ENCODE measurements around the gene PREP.
"Not testable (repeated sequence)": the region's sequence is repeated elsewhere in the genome, so short reads cannot be mapped to it uniquely, and the experiment has no call there.

The PREP gene

GRCh38 chr6:105259913-105260889, 142.7 kb downstream of the PREP start:
- H3K27ac ChIP-seq (ENCODE audit: low read depth in 2 of 2, low read length in 2 of 2) = no peak overlapping the region
- no peak overlapping the region for H3K9ac ChIP-seq (ENCODE audit: low read depth in 1 of 2, low read length in 2 of 2)
- H3K4me1 ChIP-seq (ENCODE audit: control insufficient read depth in 2 of 2, insufficient read depth in 2 of 2, low read length in 2 of 2) = no peaks in the 10 kb centered on the region
- H3K27me3 ChIP-seq (ENCODE audit: control insufficient read depth in 2 of 2, insufficient read depth in 2 of 2, low read length in 2 of 2) = no peaks in the 10 kb centered on the region
- H3K9me3 ChIP-seq (ENCODE audit: control insufficient read depth in 2 of 2, low read length in 2 of 2) = no peaks in the 10 kb centered on the region
- H3K4me3 ChIP-seq (ENCODE audit: low read length in 2 of 2) = no peak overlapping the region
- no peaks in the 10 kb centered on the region for H3K36me3 ChIP-seq (ENCODE audit: control insufficient read depth in 2 of 2, insufficient read depth in 2 of 2, low read length in 2 of 2)

DNA sequence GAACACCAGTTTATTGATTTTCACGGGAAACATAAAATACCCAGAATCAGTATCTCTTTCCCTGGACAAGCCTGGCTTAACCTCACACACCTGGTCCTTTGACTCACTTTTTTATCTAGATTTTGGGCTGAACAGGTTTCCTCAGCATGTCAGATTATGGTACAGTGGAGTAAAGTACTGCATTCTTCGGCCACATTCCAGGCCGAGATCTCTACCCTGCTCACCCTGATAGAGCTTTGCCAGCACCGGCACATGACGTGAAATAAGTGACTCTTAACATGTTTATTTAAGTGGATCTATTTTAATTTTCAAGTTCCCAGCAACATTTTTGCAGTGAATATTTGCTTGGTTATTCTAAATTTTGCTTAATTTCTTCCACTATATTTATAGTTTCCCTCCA, 144.1 kb downstream of the PREP start:
- no peaks in the 10 kb centered on the region for H3K9me3 ChIP-seq (ENCODE audit: control insufficient read depth in 2 of 2, low read length in 2 of 2)
- H3K27ac ChIP-seq (ENCODE audit: low read depth in 2 of 2, low read length in 2 of 2) = no peak overlapping the region
- no peaks in the 10 kb centered on the region for H3K27me3 ChIP-seq (ENCODE audit: control insufficient read depth in 2 of 2, insufficient read depth in 2 of 2, low read length in 2 of 2)
- H3K4me1 ChIP-seq (ENCODE audit: control insufficient read depth in 2 of 2, insufficient read depth in 2 of 2, low read length in 2 of 2) = no peaks in the 10 kb centered on the region
- H3K36me3 ChIP-seq (ENCODE audit: control insufficient read depth in 2 of 2, insufficient read depth in 2 of 2, low read length in 2 of 2) = no peaks in the 10 kb centered on the region
- no peak overlapping the region for H3K4me3 ChIP-seq (ENCODE audit: low read length in 2 of 2)
- no peak overlapping the region for H3K9ac ChIP-seq (ENCODE audit: low read depth in 1 of 2, low read length in 2 of 2)

- H3K9ac ChIP-seq (ENCODE audit: low read depth in 1 of 2, low read length in 2 of 2) = no peak overlapping the region
- H3K27ac ChIP-seq (ENCODE audit: low read depth in 2 of 2, low read length in 2 of 2) = no peak overlapping the region
- H3K9me3 ChIP-seq (ENCODE audit: control insufficient read depth in 2 of 2, low read length in 2 of 2) = no peaks in the 10 kb centered on the region
- no peak overlapping the region for H3K4me3 ChIP-seq (ENCODE audit: low read length in 2 of 2)
- no peaks in the 10 kb centered on the region for H3K36me3 ChIP-seq (ENCODE audit: control insufficient read depth in 2 of 2, insufficient read depth in 2 of 2, low read length in 2 of 2)
- H3K27me3 ChIP-seq (ENCODE audit: control insufficient read depth in 2 of 2, insufficient read depth in 2 of 2, low read length in 2 of 2) = no peaks in the 10 kb centered on the region
- no peaks in the 10 kb centered on the region for H3K4me1 ChIP-seq (ENCODE audit: control insufficient read depth in 2 of 2, insufficient read depth in 2 of 2, low read length in 2 of 2)
Measured at GRCh38 chr6:105257340-105257739, 145.5 kb downstream of the PREP start.

- no peaks in the 10 kb centered on the region for H3K36me3 ChIP-seq (ENCODE audit: control insufficient read depth in 2 of 2, insufficient read depth in 2 of 2, low read length in 2 of 2)
- H3K9ac ChIP-seq (ENCODE audit: low read depth in 1 of 2, low read length in 2 of 2) = no peak overlapping the region
- H3K27ac ChIP-seq (ENCODE audit: low read depth in 2 of 2, low read length in 2 of 2) = no peak overlapping the region
- H3K27me3 ChIP-seq (ENCODE audit: control insufficient read depth in 2 of 2, insufficient read depth in 2 of 2, low read length in 2 of 2) = no peaks in the 10 kb centered on the region
- no peak overlapping the region for H3K4me3 ChIP-seq (ENCODE audit: low read length in 2 of 2)
- H3K9me3 ChIP-seq (ENCODE audit: control insufficient read depth in 2 of 2, low read length in 2 of 2) = no peaks in the 10 kb centered on the region
- no peaks in the 10 kb centered on the region for H3K4me1 ChIP-seq (ENCODE audit: control insufficient read depth in 2 of 2, insufficient read depth in 2 of 2, low read length in 2 of 2)
Measured at GRCh38 chr6:105256619-105257018, 146.3 kb downstream of the PREP start.

DNA sequence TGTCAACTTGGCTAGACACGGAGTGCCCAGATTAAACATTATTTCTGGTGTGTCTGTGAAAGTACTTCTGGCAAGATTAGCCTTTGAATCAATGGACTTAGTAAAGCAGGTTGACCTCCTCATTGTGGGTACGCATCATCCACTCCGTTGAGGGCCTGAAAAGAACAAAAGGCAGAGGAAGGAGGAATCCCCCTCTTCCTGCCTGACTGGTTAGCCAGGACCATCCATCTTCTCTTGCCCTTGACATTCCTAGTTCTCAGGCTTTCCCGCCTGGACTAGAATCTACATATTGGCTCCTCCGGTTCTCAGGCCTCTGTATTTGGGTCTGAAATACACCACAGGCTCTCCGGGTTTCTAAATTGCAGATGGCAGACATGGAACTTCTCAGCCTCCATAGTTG, 149.1 kb downstream of the PREP start:
- no peak overlapping the region for H3K4me3 ChIP-seq (ENCODE audit: low read length in 2 of 2)
- H3K27ac ChIP-seq (ENCODE audit: low read depth in 2 of 2, low read length in 2 of 2) = no peak overlapping the region
- H3K36me3 ChIP-seq (ENCODE audit: control insufficient read depth in 2 of 2, insufficient read depth in 2 of 2, low read length in 2 of 2) = no peaks in the 10 kb centered on the region
- no peaks in the 10 kb centered on the region for H3K9me3 ChIP-seq (ENCODE audit: control insufficient read depth in 2 of 2, low read length in 2 of 2)
- H3K27me3 ChIP-seq (ENCODE audit: control insufficient read depth in 2 of 2, insufficient read depth in 2 of 2, low read length in 2 of 2) = no peaks in the 10 kb centered on the region
- no peak overlapping the region for H3K9ac ChIP-seq (ENCODE audit: low read depth in 1 of 2, low read length in 2 of 2)
- H3K4me1 ChIP-seq (ENCODE audit: control insufficient read depth in 2 of 2, insufficient read depth in 2 of 2, low read length in 2 of 2) = no peaks in the 10 kb centered on the region

DNA sequence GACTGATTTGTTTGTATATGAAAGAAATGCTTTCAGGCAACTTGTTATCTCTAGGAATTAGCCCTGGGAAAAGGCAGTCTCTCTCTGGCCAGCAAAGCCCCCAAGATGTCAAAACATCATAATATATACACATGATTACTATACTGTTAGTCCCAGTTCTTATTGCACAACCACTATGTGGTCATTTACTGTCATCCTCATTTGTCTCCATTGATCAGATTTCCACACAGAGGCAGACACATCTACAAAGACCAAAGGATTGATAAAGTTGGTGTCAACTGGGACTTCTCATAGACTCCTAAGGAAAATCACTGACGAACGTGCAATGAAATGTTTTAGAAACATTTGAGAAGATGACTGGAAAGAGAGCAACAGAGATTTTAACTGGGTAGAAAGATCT, 151.2 kb downstream of the PREP start:
- Histone ChIP-seq H3K27me3 (ENCODE audit: control insufficient read depth in 2 of 2, insufficient read depth in 2 of 2, low read length in 2 of 2) (no peaks in the 10 kb centered on the region), H3K27ac (ENCODE audit: low read depth in 2 of 2, low read length in 2 of 2) (no peak overlapping the region), H3K9ac (ENCODE audit: low read depth in 1 of 2, low read length in 2 of 2) (no peak overlapping the region), H3K4me3 (ENCODE audit: low read length in 2 of 2) (no peak overlapping the region), H3K4me1 (ENCODE audit: control insufficient read depth in 2 of 2, insufficient read depth in 2 of 2, low read length in 2 of 2) (no peaks in the 10 kb centered on the region), H3K36me3 (ENCODE audit: control insufficient read depth in 2 of 2, insufficient read depth in 2 of 2, low read length in 2 of 2) (no peaks in the 10 kb centered on the region), H3K9me3 (ENCODE audit: control insufficient read depth in 2 of 2, low read length in 2 of 2) (no peaks in the 10 kb centered on the region)

- no peak overlapping the region for H3K9ac ChIP-seq (ENCODE audit: low read depth in 1 of 2, low read length in 2 of 2)
- H3K36me3 ChIP-seq (ENCODE audit: control insufficient read depth in 2 of 2, insufficient read depth in 2 of 2, low read length in 2 of 2) = no peaks in the 10 kb centered on the region
- no peaks in the 10 kb centered on the region for H3K4me1 ChIP-seq (ENCODE audit: control insufficient read depth in 2 of 2, insufficient read depth in 2 of 2, low read length in 2 of 2)
- H3K27me3 ChIP-seq (ENCODE audit: control insufficient read depth in 2 of 2, insufficient read depth in 2 of 2, low read length in 2 of 2) = no peaks in the 10 kb centered on the region
- no peaks in the 10 kb centered on the region for H3K9me3 ChIP-seq (ENCODE audit: control insufficient read depth in 2 of 2, low read length in 2 of 2)
- H3K27ac ChIP-seq (ENCODE audit: low read depth in 2 of 2, low read length in 2 of 2) = no peak overlapping the region
- H3K4me3 ChIP-seq (ENCODE audit: low read length in 2 of 2) = no peak overlapping the region
Measured at GRCh38 chr6:105250533-105250932, 152.3 kb downstream of the PREP start.

DNA sequence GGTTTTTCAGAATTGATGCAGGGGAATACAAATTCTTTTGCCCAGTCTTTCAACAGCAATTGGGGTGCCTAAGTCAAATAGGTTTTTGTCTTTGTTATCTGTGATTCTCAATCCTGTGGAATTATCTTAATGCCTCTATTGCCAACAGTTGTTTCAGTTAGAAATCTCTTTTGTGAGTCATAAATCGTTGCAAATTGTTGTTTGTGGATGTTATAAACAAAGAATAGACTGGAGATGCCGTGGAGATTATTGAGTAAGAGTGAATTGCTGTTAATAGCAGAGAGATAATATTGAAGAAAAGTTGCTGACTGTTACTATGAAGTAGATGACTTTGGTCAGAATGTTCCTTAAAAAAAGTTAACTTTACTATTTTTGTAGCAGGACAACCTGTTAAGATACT, 159.4 kb downstream of the PREP start:
- no peaks in the 10 kb centered on the region for H3K9me3 ChIP-seq (ENCODE audit: control insufficient read depth in 2 of 2, low read length in 2 of 2)
- no peak overlapping the region for H3K27ac ChIP-seq (ENCODE audit: low read depth in 2 of 2, low read length in 2 of 2)
- H3K4me1 ChIP-seq (ENCODE audit: control insufficient read depth in 2 of 2, insufficient read depth in 2 of 2, low read length in 2 of 2) = no peaks in the 10 kb centered on the region
- no peak overlapping the region for H3K9ac ChIP-seq (ENCODE audit: low read depth in 1 of 2, low read length in 2 of 2)
- no peaks in the 10 kb centered on the region for H3K27me3 ChIP-seq (ENCODE audit: control insufficient read depth in 2 of 2, insufficient read depth in 2 of 2, low read length in 2 of 2)
- H3K36me3 ChIP-seq (ENCODE audit: control insufficient read depth in 2 of 2, insufficient read depth in 2 of 2, low read length in 2 of 2) = no peaks in the 10 kb centered on the region
- H3K4me3 ChIP-seq (ENCODE audit: low read length in 2 of 2) = no peak overlapping the region

DNA sequence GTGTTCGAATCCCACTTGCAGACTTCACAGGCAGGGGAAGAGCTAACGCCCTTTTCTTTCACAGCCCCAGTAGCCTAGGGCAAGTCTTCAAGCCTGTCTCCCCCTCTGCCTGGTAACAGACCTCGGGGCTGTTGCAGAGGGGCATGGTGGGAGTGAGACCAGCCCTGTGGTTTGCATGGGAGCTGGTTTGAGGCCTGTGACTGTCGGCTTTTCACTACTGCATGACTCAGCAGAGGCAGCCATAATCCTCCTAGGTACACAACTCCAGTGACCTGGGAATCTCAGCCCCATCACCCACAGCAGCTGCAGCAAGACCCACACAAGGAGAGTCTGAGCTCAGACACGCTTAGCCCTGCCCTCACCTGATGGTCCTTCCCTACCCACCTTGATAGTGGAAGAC, 167.7 kb downstream of the PREP start:
- no peaks in the 10 kb centered on the region for H3K9me3 ChIP-seq (ENCODE audit: control insufficient read depth in 2 of 2, low read length in 2 of 2)

GRCh38 chr6:105231771-105232170, 171.1 kb downstream of the PREP start:
- H3K9me3 ChIP-seq (ENCODE audit: control insufficient read depth in 2 of 2, low read length in 2 of 2); H3K4me3 ChIP-seq (ENCODE audit: low read length in 2 of 2); H3K36me3 ChIP-seq (ENCODE audit: control insufficient read depth in 2 of 2, insufficient read depth in 2 of 2, low read length in 2 of 2); H3K27me3 ChIP-seq (ENCODE audit: control insufficient read depth in 2 of 2, insufficient read depth in 2 of 2, low read length in 2 of 2); H3K9ac ChIP-seq (ENCODE audit: low read depth in 1 of 2, low read length in 2 of 2); H3K27ac ChIP-seq (ENCODE audit: low read depth in 2 of 2, low read length in 2 of 2); H3K4me1 ChIP-seq (ENCODE audit: control insufficient read depth in 2 of 2, insufficient read depth in 2 of 2, low read length in 2 of 2): not testable (repeated sequence)

More for the DNA sequence above, 167.7 kb downstream of the PREP start:
- H3K9ac ChIP-seq (ENCODE audit: low read depth in 1 of 2, low read length in 2 of 2) = no peak overlapping the region
- no peak overlapping the region for H3K27ac ChIP-seq (ENCODE audit: low read depth in 2 of 2, low read length in 2 of 2)
- no peaks in the 10 kb centered on the region for H3K27me3 ChIP-seq (ENCODE audit: control insufficient read depth in 2 of 2, insufficient read depth in 2 of 2, low read length in 2 of 2)
- no peaks in the 10 kb centered on the region for H3K36me3 ChIP-seq (ENCODE audit: control insufficient read depth in 2 of 2, insufficient read depth in 2 of 2, low read length in 2 of 2)
- H3K4me3 ChIP-seq (ENCODE audit: low read length in 2 of 2) = no peak overlapping the region
- H3K4me1 ChIP-seq (ENCODE audit: control insufficient read depth in 2 of 2, insufficient read depth in 2 of 2, low read length in 2 of 2) = no peaks in the 10 kb centered on the region
